CD14-positive monocyte (primary cell): ENCODE data around the gene C4B. TPM values are rescaled to one million over a fixed set of nuclear protein-coding genes. Genes with fewer than 3 reads are reported as not detected.
"Not testable (repeated sequence)": the region's sequence is repeated elsewhere in the genome, so short reads cannot be mapped to it uniquely, and the experiment has no call there.

ENCODE experiments used
- DNase-seq, 3 donors: peaks; one replicate each; pipeline ENCODE4 v3.0.0-alpha.2; 2011 to 2022
- H2AFZ ChIP-seq: 2 replicates; pipeline ENCODE4 v1.6.0; 2012; ENCODE audit warnings: mild to moderate bottlenecking, low read depth, low read length, inconsistent platforms; ENCODE audit not compliant: insufficient read depth, poor library complexity, severe bottlenecking
- H3K27ac ChIP-seq, 2 donors: 1 replicate in 1 of 2; 2 replicates in 1 of 2; pipeline ENCODE4 v1.5.1; 2012 to 2013; ENCODE audit warnings: low read length in 2 of 2, control low read depth in 1 of 2, inconsistent platforms in 1 of 2, low read depth in 1 of 2, mild to moderate bottlenecking in 1 of 2
- H3K27me3 ChIP-seq, 2 donors: one replicate each; pipeline versions ENCODE4 v1.6.0 to v1.6.1; 2011 to 2013; ENCODE audit warnings: low read length in 2 of 2; ENCODE audit not compliant: control insufficient read depth in 2 of 2, insufficient read depth in 2 of 2
- H3K36me3 ChIP-seq, 2 donors: replicated peaks in 1 of 2; 1 replicate in 1 of 2; 2 replicates in 1 of 2; pipeline versions ENCODE4 v1.5.1 to v1.6.1; 2012 to 2013; ENCODE audit warnings: low read length in 2 of 2, control low read depth in 1 of 2, inconsistent platforms in 1 of 2, mild to moderate bottlenecking in 1 of 2; ENCODE audit not compliant: insufficient read depth in 2 of 2, control insufficient read depth in 1 of 2
- H3K4me1 ChIP-seq, 2 donors: 1 replicate in 1 of 2; 2 replicates in 1 of 2; pipeline versions ENCODE4 v1.5.1 to v1.6.1; 2012 to 2013; ENCODE audit warnings: low read length in 2 of 2, control low read depth in 1 of 2, inconsistent platforms in 1 of 2, mild to moderate bottlenecking in 1 of 2, moderate library complexity in 1 of 2; ENCODE audit not compliant: insufficient read depth in 2 of 2, control insufficient read depth in 1 of 2
- H3K4me2 ChIP-seq: replicated peaks from 2 replicates; pipeline ENCODE3; 2012; ENCODE audit warnings: low read length, moderate library complexity, mild to moderate bottlenecking; ENCODE audit not compliant: poor library complexity, severe bottlenecking; ENCODE audit errors: extremely low read depth
- H3K4me3 ChIP-seq, 3 experiments: fragments of 200-600 bp in 1 of 3; sonication (generic) in 1 of 3; replicated peaks in 1 of 3; 1 replicate in 2 of 3; 2 replicates in 1 of 3; pipeline ENCODE4 v1.5.1; 2011 to 2013; ENCODE audit warnings: low read length in 3 of 3, mild to moderate bottlenecking in 3 of 3, control low read depth in 2 of 3, low read depth in 2 of 3, inconsistent platforms in 1 of 3, moderate library complexity in 1 of 3
- H3K79me2 ChIP-seq: 2 replicates; pipeline ENCODE4 v1.6.0; 2012; ENCODE audit warnings: mild to moderate bottlenecking, control low read depth, inconsistent platforms, low read length, moderate library complexity; ENCODE audit not compliant: insufficient read depth
- H3K9ac ChIP-seq: 2 replicates; pipeline ENCODE4 v1.6.0; 2017; ENCODE audit warnings: low read length, mild to moderate bottlenecking; ENCODE audit not compliant: insufficient read depth, poor library complexity, severe bottlenecking
- H3K9me3 ChIP-seq, 2 donors: replicated peaks in 1 of 2; 1 replicate in 1 of 2; 2 replicates in 1 of 2; pipeline versions ENCODE4 v1.5.1 to v1.6.1; 2012 to 2013; ENCODE audit warnings: low read length in 2 of 2, control low read depth in 1 of 2; ENCODE audit not compliant: control insufficient read depth in 1 of 2, insufficient read depth in 1 of 2
- H4K20me1 ChIP-seq: 2 replicates; pipeline ENCODE4 v1.6.0; 2012; ENCODE audit warnings: mild to moderate bottlenecking, low read length, control low read depth, moderate library complexity; ENCODE audit not compliant: insufficient read depth
- H3K27ac Mint-ChIP-seq, 7 donors: one replicate each; pipeline ENCODE4 v1.8.0; 2020; ENCODE audit warnings: mild to moderate bottlenecking in 7 of 7, mixed read lengths in 7 of 7, moderate library complexity in 6 of 7, inconsistent platforms in 2 of 7
- H3K27me3 Mint-ChIP-seq, 3 donors: one replicate each; pipeline ENCODE4 v1.8.0; 2021 to 2022; ENCODE audit warnings: low read depth in 3 of 3, mild to moderate bottlenecking in 3 of 3, mixed read lengths in 3 of 3, moderate library complexity in 3 of 3, inconsistent platforms in 1 of 3
- H3K36me3 Mint-ChIP-seq, 2 donors: one replicate each; pipeline ENCODE4 v1.8.0; 2020; ENCODE audit warnings: mixed read lengths in 2 of 2, inconsistent platforms in 1 of 2, mild to moderate bottlenecking in 1 of 2
- H3K4me1 Mint-ChIP-seq: one replicate; pipeline ENCODE4 v1.8.0; 2020; ENCODE audit warnings: mild to moderate bottlenecking, mixed read lengths
- H3K4me3 Mint-ChIP-seq, 2 donors: one replicate each; pipeline ENCODE4 v1.8.0; 2020; ENCODE audit warnings: mild to moderate bottlenecking in 2 of 2, mixed read lengths in 2 of 2, moderate library complexity in 1 of 2
- H3K9me3 Mint-ChIP-seq, 7 donors: one replicate each; pipeline ENCODE4 v1.8.0; 2020 to 2022; ENCODE audit warnings: mixed read lengths in 7 of 7, mild to moderate bottlenecking in 6 of 7, moderate library complexity in 6 of 7, inconsistent platforms in 2 of 7
- CTCF ChIP-seq: fragments of 200-600 bp; IDR thresholded peaks from one replicate; pipeline ENCODE4 v1.8.0; 2022; ENCODE audit warnings: antibody characterized with exemption, mild to moderate bottlenecking
- WGBS: methylation state at CpG from one replicate; pipeline ENCODE4 v1.1.5; 2013; ENCODE audit warnings: missing lambda C conversion rate; ENCODE audit not compliant: insufficient coverage; 5-methylcytosine and 5-hydroxymethylcytosine counted together
- intact Hi-C, 2 donors: fragments of 100-400 bp; cut with micrococcal nuclease; formaldehyde crosslinking; loops; one replicate each; pipeline versions ENCODE4 v1.15.0 to v1.15.1; 2023
- polyA plus RNA-seq, 3 donors: library from polyadenylated mRNA; depleted of rRNA in 1 of 3; unstranded in 2 of 3; stranded (reverse) in 1 of 3; fragments of 300-500 nt in 2 of 3; fragments of >200 nt in 1 of 3; fragmentation: Illumina TruSeq in 2 of 3; gene quantifications; 1 replicate in 2 of 3; 2 replicates in 1 of 3; pipeline ENCODE4 v1.2.3, GENCODE V29; 2012 to 2021

The C4B gene
- polyA plus RNA-seq, 3 donors: 0.18 to 11.6 TPM; not detected in 1

- Histone ChIP-seq H3K27ac (no peak overlapping the region), H3K27me3 (no peaks in the 10 kb centered on the region), H3K4me1 (no peaks in the 10 kb centered on the region), H3K36me3 (peaks cover 11 to 19% of the 10 kb centered on the region in 2 donors), H3K9ac (no peak overlapping the region), H2AFZ (no peak overlapping the region), H3K4me2 (no peak overlapping the region), H4K20me1 (no peaks in the 10 kb centered on the region), H3K79me2 (no peaks in the 10 kb centered on the region), H3K4me3 (no peak overlapping the region), H3K9me3 (no peaks in the 10 kb centered on the region)
- no peak for TF ChIP-seq CTCF
- peaks cover 14 to 35% of the 10 kb centered on the region in 2 donors for H3K36me3 Mint-ChIP-seq
- intact Hi-C loops: no loop called here
- H3K27me3 Mint-ChIP-seq: no peaks in the 10 kb centered on the region
- peaks cover 0 to 7% (median 0%) of the 10 kb centered on the region in 7 donors for H3K9me3 Mint-ChIP-seq
- H3K27ac Mint-ChIP-seq: peak overlapping the region in 1 of 7 donors; percentile 13
- H3K4me3 Mint-ChIP-seq: no peak overlapping the region
- H3K4me1 Mint-ChIP-seq: peaks cover 2% of the 10 kb centered on the region
- WGBS: 100% methylated on average over 2 of the region's 3 CpGs
- DNase-seq: no peak
These were observed 35.2 kb upstream of the C4B start for GRCh38 chr6:31979238-31979898.

GRCh38 chr6:31980195-31980876 is 34.3 kb upstream of the C4B start:
- 100% methylated on average over 2 of the region's 13 CpGs for WGBS
- H3K27ac ChIP-seq, H3K4me3 ChIP-seq, H3K4me1 ChIP-seq, H3K9ac ChIP-seq, H3K4me2 ChIP-seq, H3K4me1 Mint-ChIP-seq, H3K27me3 ChIP-seq, H3K9me3 ChIP-seq, H2AFZ ChIP-seq, H3K79me2 ChIP-seq, H3K27me3 Mint-ChIP-seq, H4K20me1 ChIP-seq, H3K4me3 Mint-ChIP-seq, H3K9me3 Mint-ChIP-seq, intact Hi-C loops, DNase-seq: not testable (repeated sequence)
- H3K36me3 ChIP-seq: peaks cover 11 to 19% of the 10 kb centered on the region in 2 donors
- peaks cover 13 to 29% of the 10 kb centered on the region in 2 donors for H3K36me3 Mint-ChIP-seq
- peak overlapping the region in 1 of 7 donors; percentile 32 for H3K27ac Mint-ChIP-seq

- H3K9me3 ChIP-seq, H4K20me1 ChIP-seq, H3K27me3 ChIP-seq, intact Hi-C loops, H3K9ac ChIP-seq, DNase-seq, H3K4me1 Mint-ChIP-seq, H3K4me3 ChIP-seq, H3K27me3 Mint-ChIP-seq, H3K79me2 ChIP-seq, H3K4me2 ChIP-seq, H3K27ac ChIP-seq, H2AFZ ChIP-seq, H3K4me3 Mint-ChIP-seq, H3K4me1 ChIP-seq, H3K9me3 Mint-ChIP-seq, H3K27ac Mint-ChIP-seq: not testable (repeated sequence)
- peaks cover 11 to 19% of the 10 kb centered on the region in 2 donors for H3K36me3 ChIP-seq
- no CpG with 5 or more reads among the region's 5 CpGs for WGBS
- H3K36me3 Mint-ChIP-seq: peaks cover 13 to 26% of the 10 kb centered on the region in 2 donors
These were observed 33.6 kb upstream of the C4B start for GRCh38 chr6:31980998-31981397.

GRCh38 chr6:31981744-31982143 is 32.9 kb upstream of the C4B start, which contains the start of gene C4A:
TSS of gene C4A (plus strand) at chr6:31982057. CDS start at chr6:31982108, 51 bp downstream.
- intact Hi-C loops, H3K79me2 ChIP-seq, H2AFZ ChIP-seq, H3K4me1 Mint-ChIP-seq, H3K27me3 ChIP-seq, H3K9ac ChIP-seq, H3K27me3 Mint-ChIP-seq, H3K27ac ChIP-seq, DNase-seq, H3K4me3 ChIP-seq, H3K4me2 ChIP-seq, H4K20me1 ChIP-seq, H3K27ac Mint-ChIP-seq, H3K4me3 Mint-ChIP-seq, H3K4me1 ChIP-seq, H3K9me3 Mint-ChIP-seq, H3K9me3 ChIP-seq: not testable (repeated sequence)
- H3K36me3 Mint-ChIP-seq: peaks cover 13 to 22% of the 10 kb centered on the region in 2 donors
- no CpG with 5 or more reads among the region's 7 CpGs for WGBS
- H3K36me3 ChIP-seq: peaks cover 11 to 19% of the 10 kb centered on the region in 2 donors
